Measurements from ENCODE around the gene TSGA10IP.

The TSGA10IP gene

GRCh38 chr11:66001942-66002647, 56.8 kb downstream of the TSGA10IP start, which contains the start of the genes BANF1 and EIF1AD:
BANF1 (plus strand) TSS chr11:66002503; CDS start chr11:66003251, 748 bp downstream.
EIF1AD (minus strand) TSS chr11:66002157; CDS start chr11:66000389, 1,768 bp downstream.
- peaks cover 19% of the 10 kb centered on the region for H3K4me1 ChIP-seq (ENCODE audit: insufficient read depth, low read length, severe bottlenecking)
- H3K9ac ChIP-seq (ENCODE audit: low read length) = peak within 1 kb of the TSS; percentile 97
- H3K4me3 ChIP-seq (ENCODE audit: low read depth, low read length, poor library complexity, severe bottlenecking) = peak within 1 kb of the TSS; percentile 97
- peaks cover 59% of the 10 kb centered on the region for H3K36me3 ChIP-seq (ENCODE audit: insufficient read depth, low read length)
- H3K9me3 ChIP-seq (ENCODE audit: low read length) = no peaks in the 10 kb centered on the region
- TF ChIP-seq CTCF (IDR thresholded peaks at IDR 0.05; ENCODE audit: low read length) (no peak), EZH2 (IDR thresholded peaks at IDR 0.05; ENCODE audit: borderline replicate concordance, low read length) (no peak)
- H3K4me2 ChIP-seq (ENCODE audit: low read length) = peak within 1 kb of the TSS; percentile 96
- H4K20me1 ChIP-seq (ENCODE audit: insufficient read depth, low read length) = no peaks in the 10 kb centered on the region
- no peaks in the 10 kb centered on the region for H3K9me2 ChIP-seq (ENCODE audit: low read depth, low read length)
- H3K79me2 ChIP-seq (ENCODE audit: insufficient read depth, low read length) = peaks cover 17% of the 10 kb centered on the region
- no peak within 1 kb of the TSS for H2AFZ ChIP-seq (ENCODE audit: low read length)
- no peaks in the 10 kb centered on the region for H3F3A ChIP-seq (ENCODE audit: insufficient read depth, low read length)
- H3K27ac ChIP-seq (ENCODE audit: low read depth, low read length, poor library complexity, severe bottlenecking) = peak within 1 kb of the TSS; percentile 95
- no peaks in the 10 kb centered on the region for H3K27me3 ChIP-seq (ENCODE audit: insufficient read depth, low read length)

- TF ChIP-seq CTCF (IDR thresholded peaks at IDR 0.05; ENCODE audit: low read length) (peak; percentile 28), EZH2 (IDR thresholded peaks at IDR 0.05; ENCODE audit: borderline replicate concordance, low read length) (no peak)
- peak overlapping the region; percentile 97 for H3K9ac ChIP-seq (ENCODE audit: low read length)
- H3K27ac ChIP-seq (ENCODE audit: low read depth, low read length, poor library complexity, severe bottlenecking) = peak overlapping the region; percentile 95
- H4K20me1 ChIP-seq (ENCODE audit: insufficient read depth, low read length) = no peaks in the 10 kb centered on the region
- no peaks in the 10 kb centered on the region for H3F3A ChIP-seq (ENCODE audit: insufficient read depth, low read length)
- H3K9me2 ChIP-seq (ENCODE audit: low read depth, low read length) = no peaks in the 10 kb centered on the region
- no peak overlapping the region for H2AFZ ChIP-seq (ENCODE audit: low read length)
- H3K27me3 ChIP-seq (ENCODE audit: insufficient read depth, low read length) = no peaks in the 10 kb centered on the region
- no peaks in the 10 kb centered on the region for H3K9me3 ChIP-seq (ENCODE audit: low read length)
- peak overlapping the region; percentile 97 for H3K4me3 ChIP-seq (ENCODE audit: low read depth, low read length, poor library complexity, severe bottlenecking)
- peaks cover 53% of the 10 kb centered on the region for H3K36me3 ChIP-seq (ENCODE audit: insufficient read depth, low read length)
- H3K4me1 ChIP-seq (ENCODE audit: insufficient read depth, low read length, severe bottlenecking) = peaks cover 19% of the 10 kb centered on the region
- H3K79me2 ChIP-seq (ENCODE audit: insufficient read depth, low read length) = peaks cover 17% of the 10 kb centered on the region
- H3K4me2 ChIP-seq (ENCODE audit: low read length) = peak overlapping the region; percentile 96
Measured at GRCh38 chr11:66002648-66003225, 57.5 kb downstream of the TSGA10IP start.

GRCh38 chr11:66003291-66003690, 58.0 kb downstream of the TSGA10IP start:
- H3K27ac ChIP-seq (ENCODE audit: low read depth, low read length, poor library complexity, severe bottlenecking) = peak overlapping the region; percentile 95

More at GRCh38 chr11:66003291-66003690, 58.0 kb downstream of the TSGA10IP start:
- Histone ChIP-seq H3K9ac (ENCODE audit: low read length) (peak overlapping the region; percentile 97), H3K9me2 (ENCODE audit: low read depth, low read length) (no peaks in the 10 kb centered on the region), H3K79me2 (ENCODE audit: insufficient read depth, low read length) (peaks cover 17% of the 10 kb centered on the region), H4K20me1 (ENCODE audit: insufficient read depth, low read length) (no peaks in the 10 kb centered on the region), H2AFZ (ENCODE audit: low read length) (no peak overlapping the region), H3F3A (ENCODE audit: insufficient read depth, low read length) (no peaks in the 10 kb centered on the region), H3K4me1 (ENCODE audit: insufficient read depth, low read length, severe bottlenecking) (peaks cover 19% of the 10 kb centered on the region), H3K27me3 (ENCODE audit: insufficient read depth, low read length) (no peaks in the 10 kb centered on the region), H3K9me3 (ENCODE audit: low read length) (no peaks in the 10 kb centered on the region), H3K36me3 (ENCODE audit: insufficient read depth, low read length) (peaks cover 48% of the 10 kb centered on the region), H3K4me2 (ENCODE audit: low read length) (peak overlapping the region; percentile 96), H3K4me3 (ENCODE audit: low read depth, low read length, poor library complexity, severe bottlenecking) (peak overlapping the region; percentile 97)
- no peak for TF ChIP-seq EZH2 (IDR thresholded peaks at IDR 0.05; ENCODE audit: borderline replicate concordance, low read length)
- no peak for TF ChIP-seq CTCF (IDR thresholded peaks at IDR 0.05; ENCODE audit: low read length)
